DMS153 treated with DMSO at 0.1 percent for 48 hours (cell line): ENCODE measurements around the gene CERS6.
"Not testable (repeated sequence)": the region's sequence is repeated elsewhere in the genome, so short reads cannot be mapped to it uniquely, and the experiment has no call there.

Experiments used
- DNase-seq: peaks from one replicate; lab custom pipeline; 2025; ENCODE audit not compliant: unreplicated experiment; lab: John Stamatoyannopoulos, UW

CERS6 gene

DNA sequence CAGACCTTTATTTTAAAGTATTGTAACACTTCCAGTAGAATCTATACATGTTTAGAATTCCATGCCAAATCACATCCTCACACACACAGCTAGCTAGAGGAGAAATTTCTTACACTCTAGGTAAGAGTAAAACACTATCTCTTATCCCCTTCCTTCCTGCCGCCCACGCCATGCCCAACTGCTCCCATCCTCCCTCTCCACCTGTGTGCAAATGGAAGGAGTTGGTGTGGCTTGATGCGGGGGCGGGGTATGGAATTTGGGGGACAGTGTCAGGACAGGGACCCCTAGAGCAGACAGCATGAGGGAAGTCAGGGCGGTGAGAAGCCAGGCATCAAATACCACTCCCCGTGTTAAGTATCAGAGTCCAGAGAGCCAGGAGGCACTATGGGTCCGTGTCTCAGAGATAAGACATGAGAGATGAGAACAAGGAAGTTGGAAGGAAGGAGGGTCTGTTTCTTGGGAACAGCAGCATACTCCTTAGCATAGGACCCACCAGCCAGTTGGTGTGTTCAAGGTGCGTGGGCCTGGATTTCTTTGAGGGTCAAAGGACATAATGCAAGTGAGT is 297.8 kb downstream of the CERS6 start:
- no peak for DNase-seq

DNA sequence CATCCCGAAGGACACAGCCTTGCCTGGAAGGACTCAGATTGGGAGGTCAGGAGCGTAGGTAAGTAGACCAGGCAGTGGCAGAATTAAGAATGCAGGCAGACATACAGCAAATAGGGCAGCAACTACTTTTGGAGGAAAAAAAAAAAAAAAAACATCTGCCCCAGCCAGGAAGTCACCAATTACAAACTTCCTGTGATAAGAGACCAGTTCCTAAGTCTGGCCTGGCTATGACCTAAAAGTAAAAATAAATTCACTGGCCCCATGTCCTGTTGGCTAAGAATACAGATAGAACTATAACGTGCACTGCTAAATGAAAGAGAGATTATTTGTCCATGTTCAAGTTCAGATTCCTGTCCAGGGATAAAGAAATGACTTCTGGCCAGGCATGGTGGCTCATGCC is 301.2 kb downstream of the CERS6 start:
- DNase-seq, result no peak

DNA sequence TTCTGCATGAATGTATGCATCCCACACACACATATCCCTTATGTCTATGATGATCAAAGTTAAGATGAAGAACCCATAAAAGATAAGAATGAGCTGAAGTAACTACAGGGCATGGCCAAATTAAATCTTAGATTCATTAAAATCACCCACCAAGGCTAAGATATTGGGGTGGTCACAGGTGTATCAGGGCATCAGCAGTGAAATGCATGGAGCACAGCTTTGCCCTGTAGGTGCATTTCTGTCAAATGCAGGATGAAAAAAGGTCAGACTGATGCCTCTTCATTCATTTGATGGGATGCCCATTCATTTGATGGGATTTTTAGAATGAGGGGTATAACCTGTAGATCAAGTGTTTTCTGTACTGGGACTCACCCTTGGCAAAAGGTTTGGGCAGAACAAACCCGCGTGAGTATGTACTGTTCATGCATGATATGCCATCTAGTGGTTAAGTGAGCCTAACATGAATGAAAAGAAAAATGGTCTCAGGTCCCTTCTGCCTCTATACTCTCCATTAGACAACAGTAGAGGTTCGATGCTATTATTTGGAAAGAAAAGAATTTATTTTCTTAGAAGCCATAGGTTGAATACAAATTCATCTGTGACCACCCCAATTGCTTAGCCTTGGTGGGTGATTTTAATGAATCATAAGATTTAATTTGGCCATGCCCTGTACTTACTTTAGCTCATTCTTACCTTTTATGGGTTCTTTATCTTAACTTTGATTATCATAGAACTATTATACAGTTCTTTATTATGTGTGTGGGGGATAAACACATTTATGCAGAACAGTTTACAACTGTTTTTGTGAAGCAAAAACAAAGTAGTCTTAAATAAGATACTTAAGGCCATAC is 303.1 kb downstream of the CERS6 start:
- DNase-seq, result peak; percentile 27

DNA sequence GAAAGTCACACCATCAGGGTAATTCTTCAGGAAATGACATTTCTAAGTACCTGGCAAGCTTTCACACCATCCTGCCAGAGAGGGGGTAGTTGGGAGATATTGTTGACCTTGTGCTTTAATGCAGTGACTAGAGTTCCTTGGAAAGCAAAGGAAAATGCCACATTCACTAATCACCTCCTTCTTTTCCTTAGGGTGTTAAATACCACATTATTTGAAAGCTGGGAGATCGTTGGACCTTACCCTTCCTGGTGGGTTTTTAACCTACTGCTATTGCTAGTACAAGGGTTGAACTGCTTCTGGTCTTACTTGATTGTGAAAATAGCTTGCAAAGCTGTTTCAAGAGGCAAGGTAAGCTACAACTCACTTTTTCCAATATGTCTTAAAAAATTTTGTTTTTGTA is 309.3 kb downstream of the CERS6 start:
- DNase-seq, result no peak

DNA sequence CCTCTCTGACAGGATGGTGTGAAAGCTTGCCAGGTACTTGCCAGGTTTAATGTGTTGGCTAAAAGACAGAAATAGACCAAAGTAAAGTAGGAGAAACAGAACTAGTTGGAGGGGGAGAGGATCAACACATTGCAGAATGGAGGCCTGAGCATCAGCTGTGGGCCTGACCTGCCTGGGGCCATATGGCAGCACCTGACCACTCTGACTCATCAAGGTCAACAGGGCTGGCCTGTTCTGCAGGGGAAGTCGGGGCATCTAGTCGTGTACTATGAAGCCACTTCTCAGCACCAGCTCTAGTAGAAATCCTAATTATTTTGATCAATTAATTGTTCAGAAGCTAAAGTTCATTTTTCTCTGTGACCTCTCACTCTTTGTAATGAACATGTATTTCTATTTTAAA is 310.5 kb downstream of the CERS6 start:
- no peak for DNase-seq

DNA sequence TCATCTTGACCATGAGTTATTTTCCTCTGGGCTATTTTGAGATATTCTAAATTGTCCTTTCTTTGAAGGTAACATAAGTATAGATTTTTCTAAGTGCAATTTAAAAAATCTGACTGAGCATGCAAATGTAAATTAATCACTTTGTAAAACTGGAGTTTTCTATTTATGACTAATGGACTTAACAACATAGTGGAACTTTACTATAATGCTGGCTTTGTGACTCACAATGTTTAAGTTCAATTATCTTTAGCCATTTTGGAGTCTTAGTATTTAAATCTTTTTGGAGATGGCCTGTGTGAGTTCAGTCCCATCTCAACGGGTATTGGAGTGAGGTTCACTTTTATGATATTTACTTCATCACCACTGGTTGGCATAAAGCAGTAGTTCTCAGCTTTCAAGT is 311.2 kb downstream of the CERS6 start:
- DNase-seq, result no peak

DNA sequence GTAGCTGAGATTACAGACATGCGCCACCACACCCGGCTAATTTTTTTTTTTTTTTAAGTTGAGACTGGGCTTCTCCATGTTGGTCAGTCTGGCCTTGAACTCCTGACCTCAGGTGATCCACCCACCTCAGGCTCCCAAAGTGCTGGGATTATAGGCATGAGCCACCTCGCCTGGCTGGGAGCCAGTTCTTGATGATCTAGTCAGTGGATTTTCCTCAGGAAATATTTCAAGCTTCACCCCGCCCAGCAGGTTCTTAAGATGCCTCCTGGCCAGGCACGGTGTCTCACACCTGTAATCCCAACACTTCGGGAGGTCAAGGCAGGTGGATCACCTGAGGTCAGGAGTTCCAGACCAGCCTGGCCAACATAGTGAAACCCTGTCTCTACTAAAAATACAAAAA is 312.3 kb downstream of the CERS6 start:
- DNase-seq, result not testable (repeated sequence)

DNA sequence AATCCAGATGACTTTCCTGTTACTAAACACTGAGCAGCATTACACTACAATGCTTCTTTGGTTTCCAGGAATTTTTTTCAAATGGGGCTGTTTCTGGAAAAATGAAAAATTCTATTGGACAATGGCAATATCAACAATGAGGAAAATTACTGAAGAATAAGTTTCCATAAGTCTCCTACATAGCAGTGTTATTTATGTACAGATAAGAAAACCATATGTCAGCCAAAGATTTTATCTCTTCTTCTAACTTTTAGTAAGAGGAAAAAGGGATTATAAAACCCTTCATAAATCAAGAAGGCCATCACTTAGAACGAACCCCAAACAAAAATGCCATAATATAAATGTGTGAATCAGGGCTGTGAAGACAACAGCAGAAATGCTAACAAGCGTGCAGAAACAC is 314.7 kb downstream of the CERS6 start:
- no peak for DNase-seq

DNA sequence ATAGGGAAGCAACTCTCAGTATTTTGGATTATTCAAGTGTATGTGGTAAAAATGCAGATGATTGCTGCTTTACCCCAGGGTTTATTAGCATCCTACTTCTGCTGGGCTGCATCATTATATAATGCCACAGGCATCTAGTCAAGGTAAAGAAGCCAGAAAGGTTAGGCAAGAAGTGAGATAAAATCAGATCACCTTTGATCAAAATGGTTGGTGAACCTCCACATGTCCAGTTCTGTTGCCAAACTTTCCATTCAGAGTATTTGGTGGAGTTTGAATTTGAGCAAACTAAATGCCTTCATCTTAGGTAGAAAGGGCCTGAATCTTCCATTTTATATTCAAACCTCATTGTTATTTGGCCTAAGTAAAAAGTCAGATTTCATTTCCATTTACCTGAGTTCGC is 316.6 kb downstream of the CERS6 start:
- DNase-seq, result no peak

DNA sequence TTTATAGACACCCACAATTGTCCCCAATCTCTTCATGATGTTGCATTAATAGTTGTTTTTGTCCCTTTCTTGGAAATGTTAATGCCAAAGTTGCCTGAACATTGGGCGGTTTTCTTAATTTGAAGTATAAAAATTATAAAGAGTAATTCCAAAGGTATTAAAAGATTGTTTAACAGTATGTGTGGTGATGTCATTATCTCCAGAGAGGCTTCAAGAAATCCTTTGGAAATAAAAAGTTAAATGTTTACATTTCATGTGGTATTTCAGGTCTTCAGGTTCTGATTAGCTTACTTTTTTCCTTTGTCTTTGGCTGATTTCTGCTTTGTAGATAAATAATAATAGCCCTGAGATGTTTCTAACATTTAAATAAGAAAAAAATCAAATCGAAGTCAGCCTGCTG is 317.1 kb downstream of the CERS6 start:
- no peak for DNase-seq

DNA sequence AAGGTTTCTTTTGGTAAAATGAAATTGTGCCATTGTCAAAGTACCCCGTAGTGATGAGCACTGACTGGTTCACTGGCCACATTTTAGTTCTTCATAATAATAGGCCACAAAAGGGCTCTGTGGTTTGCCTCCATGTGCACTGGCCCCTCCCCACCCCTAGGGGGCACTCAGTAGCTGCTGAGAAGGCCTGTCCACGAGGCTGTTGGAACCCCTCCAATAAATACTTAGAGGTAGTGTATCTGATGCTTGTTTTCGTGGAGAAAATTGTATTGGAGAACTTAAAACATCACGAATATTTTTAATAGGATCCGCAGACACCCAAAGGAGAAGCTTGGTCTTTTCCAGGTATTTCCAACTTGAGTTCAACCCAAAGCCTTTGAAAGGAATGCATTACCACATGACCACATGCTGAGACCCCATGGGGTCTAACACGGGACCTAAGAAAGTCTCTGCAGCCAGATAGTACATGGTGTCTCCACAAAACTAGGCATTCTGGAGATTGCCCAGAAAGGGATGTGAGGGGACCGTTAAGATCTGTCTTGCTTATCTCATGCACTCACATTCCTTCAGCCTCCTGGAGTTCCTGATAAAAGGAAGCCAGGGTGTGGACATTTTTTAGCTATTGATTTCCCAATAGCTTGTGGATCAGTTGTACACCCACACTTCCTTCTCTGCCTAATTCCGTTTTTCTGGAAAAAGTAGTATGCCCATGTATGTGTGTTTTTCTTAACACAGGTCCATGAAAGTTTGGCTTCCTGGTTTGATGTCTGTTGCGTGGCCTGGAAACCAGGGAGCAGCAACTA is 317.8 kb downstream of the CERS6 start:
- DNase-seq, result peak; percentile 37

DNA sequence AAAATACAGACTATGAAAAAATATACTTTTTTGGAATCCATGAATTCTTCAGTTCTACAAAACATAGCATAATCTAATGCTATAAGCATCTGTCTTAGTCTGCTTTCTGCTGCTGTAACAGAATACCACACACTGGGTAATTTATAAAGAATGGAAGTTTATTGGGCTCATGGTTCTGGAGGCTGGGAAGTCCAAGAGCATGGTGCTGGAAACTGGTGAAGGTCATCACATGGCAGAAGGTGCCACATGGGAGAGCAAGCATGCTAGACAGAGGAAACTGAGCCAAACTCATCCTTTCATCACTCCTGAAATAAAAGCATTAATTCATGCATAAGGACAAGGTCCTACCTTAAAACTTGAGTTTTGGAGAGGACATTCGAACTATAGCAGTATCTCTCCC is 319.8 kb downstream of the CERS6 start:
- no peak for DNase-seq

DNA sequence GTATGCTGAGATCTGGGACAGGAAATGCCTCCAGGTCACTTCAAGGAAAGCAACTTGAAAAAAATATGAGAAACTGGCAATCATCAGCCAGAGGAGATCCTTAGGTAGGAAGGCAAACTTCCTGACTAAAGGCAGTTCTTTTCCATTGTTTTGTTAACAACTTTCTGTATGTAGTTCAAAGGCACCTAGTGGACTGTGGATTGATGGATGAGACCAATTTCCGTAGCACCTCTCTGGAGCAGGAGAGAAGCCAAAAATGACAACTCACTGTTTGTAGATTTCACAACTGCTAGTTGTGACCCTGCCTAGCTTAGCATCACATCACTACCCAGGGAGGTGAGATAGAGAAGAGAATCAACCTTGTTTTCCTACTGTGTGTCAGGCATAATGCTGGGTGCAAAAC is 324.6 kb downstream of the CERS6 start:
- DNase-seq, result no peak

DNA sequence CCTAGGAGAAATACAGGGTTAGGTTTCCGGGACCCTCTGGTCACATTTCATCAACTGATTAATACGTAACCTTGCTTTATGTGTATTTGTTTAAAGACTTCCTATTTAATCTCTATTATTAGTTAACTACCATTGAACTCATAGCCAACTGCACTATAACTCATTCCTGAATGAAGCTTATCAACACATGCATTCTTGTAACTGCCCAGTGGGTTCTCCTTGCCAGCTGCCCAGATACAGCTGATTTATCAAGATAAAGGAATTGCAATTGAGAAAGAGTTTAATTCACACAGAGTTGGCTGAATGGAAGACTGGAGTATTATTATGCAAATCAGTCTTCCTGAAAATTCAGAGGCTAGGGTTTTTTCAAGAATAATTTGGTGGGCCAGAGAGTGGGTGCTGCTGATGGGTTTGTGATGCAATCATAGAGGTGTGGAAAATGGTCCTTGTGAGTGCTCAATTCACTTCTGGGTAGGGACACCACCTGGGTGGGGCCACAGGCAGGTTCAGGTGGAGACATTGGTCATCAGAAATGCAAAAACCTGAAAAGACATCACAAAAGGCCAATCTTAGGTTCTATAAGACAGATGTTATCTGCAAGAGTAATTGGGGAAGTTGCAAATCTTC is 325.2 kb downstream of the CERS6 start:
- DNase-seq, result no peak

DNA sequence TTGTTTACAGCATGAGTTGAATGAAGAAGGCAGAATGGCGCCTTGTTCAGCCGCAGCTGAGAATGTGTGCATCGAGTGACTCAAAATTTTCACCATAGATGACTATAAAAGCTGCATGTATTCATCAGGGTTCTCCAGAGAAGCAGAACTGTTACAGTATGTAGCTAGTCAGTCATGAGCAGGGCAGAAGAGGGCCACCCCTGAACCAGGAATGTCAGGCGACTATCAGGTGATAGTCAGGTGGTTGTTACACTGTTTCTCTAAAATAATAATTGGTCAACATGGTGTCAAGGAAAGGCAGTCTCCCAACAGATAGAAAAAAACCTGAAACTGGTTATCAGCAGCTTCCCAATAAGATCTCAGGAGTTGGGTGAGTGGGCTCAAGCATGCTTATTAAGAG is 326.2 kb downstream of the CERS6 start:
- no peak for DNase-seq

DNA sequence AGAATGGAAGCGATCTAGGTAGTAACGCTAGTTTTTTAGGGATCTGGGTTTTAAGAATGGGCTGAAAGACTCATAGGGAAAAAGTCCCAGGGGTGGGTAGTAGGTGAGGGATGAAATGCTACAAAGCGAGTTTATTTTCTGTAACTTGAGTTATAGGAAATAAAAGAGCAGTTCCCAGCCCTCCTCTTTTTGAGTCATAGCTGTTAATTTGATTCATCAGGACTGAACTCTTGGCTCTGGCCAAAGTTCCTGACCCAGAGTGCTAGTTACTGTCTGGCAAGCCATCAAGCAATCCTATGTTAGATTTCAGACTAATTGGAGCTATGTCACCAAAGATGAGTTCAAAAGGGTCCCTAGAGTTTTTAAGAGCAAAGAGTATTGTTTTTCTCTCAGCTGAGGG is 328.9 kb downstream of the CERS6 start:
- no peak for DNase-seq

DNA sequence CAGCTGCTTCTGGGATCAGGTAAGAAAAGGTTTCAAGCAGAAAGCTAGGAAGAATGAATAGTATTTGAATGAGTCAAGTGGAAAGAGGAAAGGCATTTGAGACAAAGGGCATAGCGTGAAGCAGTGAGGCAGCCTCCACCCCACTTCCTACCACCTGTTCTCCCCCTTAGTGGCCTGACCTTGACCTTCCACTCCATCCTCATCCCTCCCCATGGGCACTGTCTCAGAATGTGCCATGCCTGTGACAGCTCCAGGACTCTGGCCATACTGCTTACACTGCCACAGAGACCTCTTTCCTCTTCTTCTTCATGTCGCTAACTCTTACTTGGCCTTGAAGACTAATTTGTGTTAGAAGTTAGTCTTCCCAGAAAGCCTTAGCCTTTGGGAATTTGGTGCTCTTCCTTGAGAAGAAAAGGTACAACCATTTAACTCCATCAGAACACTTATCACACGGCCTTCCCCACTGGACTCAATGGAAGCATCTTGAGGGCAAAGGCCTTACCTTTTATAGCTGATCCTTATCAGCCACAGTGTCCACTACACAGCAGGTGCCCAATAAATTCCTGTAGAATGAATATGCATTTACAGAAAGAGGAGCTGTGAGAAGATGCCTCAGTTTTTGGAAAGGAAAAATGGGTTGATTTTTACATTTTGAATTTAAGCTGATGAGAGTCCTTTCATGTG is 331.2 kb downstream of the CERS6 start:
- no peak for DNase-seq

DNA sequence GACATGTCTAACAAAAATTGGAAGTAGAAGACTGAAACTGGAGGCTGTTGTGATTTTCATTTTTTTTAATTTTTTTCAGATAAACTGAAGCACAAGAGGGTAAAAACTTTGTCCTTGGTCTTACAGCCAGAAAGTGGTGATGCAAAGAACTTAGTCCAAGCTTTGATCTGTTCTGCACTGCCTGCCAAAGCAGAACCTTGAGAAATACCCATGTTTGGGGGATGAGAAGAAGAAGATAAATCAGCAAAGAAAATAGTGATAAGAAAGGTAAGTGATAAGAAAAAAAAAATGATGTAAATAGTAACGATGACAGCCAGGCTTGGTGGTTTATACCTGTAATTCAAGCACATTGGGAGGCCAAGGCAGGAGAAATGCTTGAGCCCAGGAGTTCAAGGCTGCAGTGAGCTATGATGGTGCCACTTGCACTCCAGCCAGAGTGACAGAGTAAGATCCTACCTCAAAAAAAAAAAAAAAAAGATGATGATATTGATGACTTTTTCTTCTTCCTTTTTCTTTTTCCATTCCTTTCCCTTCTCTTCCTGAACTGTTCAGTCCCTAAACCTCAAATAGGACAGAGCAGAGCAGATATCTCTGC is 331.8 kb downstream of the CERS6 start:
- DNase-seq, result no peak

DNA sequence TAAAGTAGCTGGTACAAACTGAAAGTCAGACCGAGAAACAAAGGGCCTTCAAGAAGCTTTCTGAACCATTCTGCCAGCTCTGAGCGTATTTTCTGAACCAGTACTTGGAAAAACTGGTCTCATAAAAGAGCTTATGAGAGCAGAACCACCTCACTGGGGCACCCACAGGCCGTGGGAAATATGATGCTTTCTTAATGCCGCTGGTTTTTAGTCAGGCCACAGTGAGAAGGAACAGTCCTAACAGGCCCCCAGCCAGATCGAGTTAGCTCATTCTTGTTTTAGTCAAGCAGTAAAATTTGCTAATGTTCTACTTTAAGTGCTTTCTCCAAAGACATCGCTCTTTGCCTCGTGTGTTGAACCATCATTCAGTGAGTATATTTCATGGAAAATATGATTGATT is 333.7 kb downstream of the CERS6 start:
- no peak for DNase-seq

DNA sequence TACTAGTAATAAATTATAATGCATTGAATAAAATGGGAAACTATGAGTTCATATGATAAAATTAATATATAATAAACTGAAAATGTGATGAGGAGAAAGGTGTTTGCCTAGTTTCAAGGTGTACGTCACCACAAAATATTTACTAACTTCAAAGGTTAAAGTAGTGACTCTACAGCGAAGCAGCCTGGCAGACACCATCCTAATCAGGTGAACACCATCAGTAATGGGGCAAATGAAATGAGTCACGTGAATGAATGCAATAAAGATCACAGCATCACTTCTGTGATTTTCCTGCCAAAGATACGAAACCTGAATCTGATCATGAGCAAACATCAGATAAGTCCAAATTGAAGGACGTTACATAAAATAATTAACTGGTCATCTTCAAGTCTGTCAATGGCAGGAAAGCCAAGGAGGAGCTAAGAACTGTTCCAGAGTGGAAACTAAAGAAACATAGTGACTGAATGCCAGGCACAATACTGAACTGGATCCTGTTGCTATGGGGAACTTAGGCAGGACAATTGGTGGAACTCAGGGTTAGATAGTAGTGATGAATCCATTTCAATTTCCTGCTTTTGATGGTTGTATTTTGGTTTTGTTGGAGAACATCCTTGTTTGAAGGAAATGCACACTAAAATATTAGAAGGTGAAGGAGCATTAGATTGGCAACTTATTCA is 334.3 kb downstream of the CERS6 start:
- no peak for DNase-seq
